Measurements from ENCODE around the gene PTPRQ. TPM values are rescaled to one million over a fixed set of nuclear protein-coding genes. Genes with fewer than 3 reads are reported as not detected.

The PTPRQ gene
- total RNA-seq, 1 experiment from 2014 or later, result not detected

GRCh38 chr12:80531646-80532045, 87.6 kb downstream of the PTPRQ start:
- Histone ChIP-seq H4K20me1 (ENCODE audit: insufficient read depth) (no peaks in the 10 kb centered on the region), H3K27ac (no peak overlapping the region), H3F3A (ENCODE audit: insufficient read depth, low read depth) (no peaks in the 10 kb centered on the region), H3K4me3 (no peak overlapping the region), H3K79me2 (ENCODE audit: low read depth) (no peaks in the 10 kb centered on the region), H3K27me3 (ENCODE audit: insufficient read depth, low read depth) (no peaks in the 10 kb centered on the region), H3K4me1 (replicated peaks; ENCODE audit: insufficient read depth) (no peaks in the 10 kb centered on the region), H3K4me2 (no peak overlapping the region), H3K36me3 (ENCODE audit: low read depth) (no peaks in the 10 kb centered on the region), H3K9me2 (ENCODE audit: insufficient read depth) (no peaks in the 10 kb centered on the region; the same call in 1 of the 2 replicates), H2AFZ (no peak overlapping the region; the same call in 1 of the 2 replicates), H3K9me3 (ENCODE audit: insufficient read depth, low read depth) (no peaks in the 10 kb centered on the region)
- ChIA-PET CTCF (no interaction called here), POLR2A (ENCODE audit: unreplicated experiment) (no interaction called here)
- TF ChIP-seq EZH2 (IDR thresholded peaks at IDR 0.05; ENCODE audit: low read depth), result no peak
- TF ChIP-seq, protein P1, sequence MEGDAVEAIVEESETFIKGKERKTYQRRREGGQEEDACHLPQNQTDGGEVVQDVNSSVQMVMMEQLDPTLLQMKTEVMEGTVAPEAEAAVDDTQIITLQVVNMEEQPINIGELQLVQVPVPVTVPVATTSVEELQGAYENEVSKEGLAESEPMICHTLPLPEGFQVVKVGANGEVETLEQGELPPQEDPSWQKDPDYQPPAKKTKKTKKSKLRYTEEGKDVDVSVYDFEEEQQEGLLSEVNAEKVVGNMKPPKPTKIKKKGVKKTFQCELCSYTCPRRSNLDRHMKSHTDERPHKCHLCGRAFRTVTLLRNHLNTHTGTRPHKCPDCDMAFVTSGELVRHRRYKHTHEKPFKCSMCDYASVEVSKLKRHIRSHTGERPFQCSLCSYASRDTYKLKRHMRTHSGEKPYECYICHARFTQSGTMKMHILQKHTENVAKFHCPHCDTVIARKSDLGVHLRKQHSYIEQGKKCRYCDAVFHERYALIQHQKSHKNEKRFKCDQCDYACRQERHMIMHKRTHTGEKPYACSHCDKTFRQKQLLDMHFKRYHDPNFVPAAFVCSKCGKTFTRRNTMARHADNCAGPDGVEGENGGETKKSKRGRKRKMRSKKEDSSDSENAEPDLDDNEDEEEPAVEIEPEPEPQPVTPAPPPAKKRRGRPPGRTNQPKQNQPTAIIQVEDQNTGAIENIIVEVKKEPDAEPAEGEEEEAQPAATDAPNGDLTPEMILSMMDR (conservative IDR thresholded peaks at IDR 0.05), result no peak
- BruUV-seq (replicated peaks), result no TSS peak
- intact Hi-C loops (cut with micrococcal nuclease; ENCODE audit: unreplicated experiment), result no loop called here
- DNase-seq, result no peak

GRCh38 chr12:80539029-80539428, 95.0 kb downstream of the PTPRQ start:
- ChIA-PET POLR2A (ENCODE audit: unreplicated experiment) (no interaction called here), CTCF (no interaction called here)
- Histone ChIP-seq H3K27me3 (ENCODE audit: insufficient read depth, low read depth) (no peaks in the 10 kb centered on the region), H3K36me3 (ENCODE audit: low read depth) (no peaks in the 10 kb centered on the region), H3K9me2 (ENCODE audit: insufficient read depth) (no peaks in the 10 kb centered on the region), H3K4me2 (no peak overlapping the region), H3K27ac (no peak overlapping the region), H3K79me2 (ENCODE audit: low read depth) (no peaks in the 10 kb centered on the region), H4K20me1 (ENCODE audit: insufficient read depth) (no peaks in the 10 kb centered on the region), H3K4me1 (replicated peaks; ENCODE audit: insufficient read depth) (no peaks in the 10 kb centered on the region), H3F3A (ENCODE audit: insufficient read depth, low read depth) (no peaks in the 10 kb centered on the region), H3K9me3 (ENCODE audit: insufficient read depth, low read depth) (no peaks in the 10 kb centered on the region), H2AFZ (no peak overlapping the region), H3K4me3 (no peak overlapping the region)
- BruUV-seq (replicated peaks), result no TSS peak
- no peak for DNase-seq
- no peak for TF ChIP-seq EZH2 (IDR thresholded peaks at IDR 0.05; ENCODE audit: low read depth)
- TF ChIP-seq, protein P1 (conservative IDR thresholded peaks at IDR 0.05), result no peak
- intact Hi-C loops (cut with micrococcal nuclease; ENCODE audit: unreplicated experiment), result no loop called here

DNA sequence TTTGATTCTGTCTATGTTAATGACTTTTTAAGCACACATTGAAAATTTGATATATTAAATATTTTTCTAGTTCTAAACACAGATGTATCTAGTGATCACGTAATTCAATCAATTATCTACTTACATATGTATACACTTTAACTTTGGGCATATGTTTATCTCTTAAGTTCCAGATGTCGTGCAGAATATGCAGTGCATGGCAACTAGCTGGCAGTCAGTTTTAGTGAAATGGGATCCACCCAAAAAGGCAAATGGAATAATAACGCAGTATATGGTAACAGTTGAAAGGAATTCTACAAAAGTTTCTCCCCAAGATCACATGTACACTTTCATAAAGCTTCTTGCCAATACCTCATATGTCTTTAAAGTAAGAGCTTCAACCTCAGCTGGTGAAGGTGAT, 105.3 kb downstream of the PTPRQ start:
- no peaks in the 10 kb centered on the region for H3K9me3 ChIP-seq (ENCODE audit: insufficient read depth, low read depth)
- intact Hi-C loops (cut with micrococcal nuclease; ENCODE audit: unreplicated experiment), result no loop called here
- H3K27me3 ChIP-seq (ENCODE audit: insufficient read depth, low read depth), result no peaks in the 10 kb centered on the region
- no peaks in the 10 kb centered on the region for H3K36me3 ChIP-seq (ENCODE audit: low read depth)
- no peak overlapping the region for H3K4me3 ChIP-seq
- H3K4me1 ChIP-seq (replicated peaks; ENCODE audit: insufficient read depth), result no peaks in the 10 kb centered on the region
- no peak for DNase-seq
- no peak for TF ChIP-seq EZH2 (IDR thresholded peaks at IDR 0.05; ENCODE audit: low read depth)
- TF ChIP-seq, protein P1 (conservative IDR thresholded peaks at IDR 0.05), result no peak
- CTCF ChIA-PET, result no interaction called here
- no peaks in the 10 kb centered on the region for H3F3A ChIP-seq (ENCODE audit: insufficient read depth, low read depth)
- H3K4me2 ChIP-seq, result no peak overlapping the region
- no TSS peak for BruUV-seq (replicated peaks)
- POLR2A ChIA-PET (ENCODE audit: unreplicated experiment), result no interaction called here
- H3K9me2 ChIP-seq (ENCODE audit: insufficient read depth), result no peaks in the 10 kb centered on the region
- H2AFZ ChIP-seq, result peak overlapping the region; percentile 26; the same call in 1 of the 2 replicates
- no peaks in the 10 kb centered on the region for H3K79me2 ChIP-seq (ENCODE audit: low read depth)
- H4K20me1 ChIP-seq (ENCODE audit: insufficient read depth), result no peaks in the 10 kb centered on the region
- no peak overlapping the region for H3K27ac ChIP-seq

Data from PC-9 (cell line).